ENCODE measurements around the gene TIGD1. TPM values are rescaled to one million over a fixed set of nuclear protein-coding genes. Genes with fewer than 3 reads are reported as not detected.

Gene TIGD1
- total RNA-seq, 4 donors from 2014 or later, result 4.6 to 16.3 (median 7.9) TPM

GRCh38 chr2:232545511-232546375, 4.6 kb downstream of the TIGD1 start:
- peaks cover 10% of the 10 kb centered on the region for H3K4me1 ChIP-seq
- H3K27ac ChIP-seq, result no peak overlapping the region
- peaks cover under 1% of the 10 kb centered on the region for H3K27me3 ChIP-seq
- H3K4me3 ChIP-seq, result no peak overlapping the region
- DNase-seq (ENCODE audit: low spot score in 2 of 2), result peak in 1 of 2 donors; percentile 72
- H3K36me3 ChIP-seq, result peaks cover 3% of the 10 kb centered on the region
- WGBS, result 93% methylated on average over 10 of the region's 17 CpGs
- H3K9me3 ChIP-seq, result no peaks in the 10 kb centered on the region
- TF ChIP-seq EP300 (IDR thresholded peaks at IDR 0.05) (no peak), POLR2AphosphoS5 (IDR thresholded peaks at IDR 0.05) (no peak), POLR2A (IDR thresholded peaks at IDR 0.05) (no peak)

GRCh38 chr2:232544674-232545073, 5.7 kb downstream of the TIGD1 start:
- TF ChIP-seq CTCF (IDR thresholded peaks at IDR 0.05) (no peak), EP300 (IDR thresholded peaks at IDR 0.05) (no peak), POLR2AphosphoS5 (IDR thresholded peaks at IDR 0.05) (no peak), POLR2A (IDR thresholded peaks at IDR 0.05) (no peak)
- H3K4me1 ChIP-seq, result peaks cover 7% of the 10 kb centered on the region
- no peak overlapping the region for H3K27ac ChIP-seq
- H3K4me3 ChIP-seq, result no peak overlapping the region
- peaks cover 11% of the 10 kb centered on the region for H3K27me3 ChIP-seq
- H3K36me3 ChIP-seq, result peaks cover 3% of the 10 kb centered on the region
- WGBS, result 94% methylated on average over 6 of the region's 6 CpGs
- H3K9me3 ChIP-seq, result no peaks in the 10 kb centered on the region
- peak in 1 of 2 donors; percentile 47 for DNase-seq (ENCODE audit: low spot score in 2 of 2)

GRCh38 chr2:232543928-232544631, 6.3 kb downstream of the TIGD1 start:
- Histone ChIP-seq H3K9me3 (no peaks in the 10 kb centered on the region), H3K36me3 (peaks cover 3% of the 10 kb centered on the region), H3K27ac (no peak overlapping the region), H3K27me3 (peaks cover 17% of the 10 kb centered on the region), H3K4me1 (peaks cover 5% of the 10 kb centered on the region), H3K4me3 (no peak overlapping the region)
- TF ChIP-seq POLR2A (IDR thresholded peaks at IDR 0.05) (no peak), POLR2AphosphoS5 (IDR thresholded peaks at IDR 0.05) (no peak), CTCF (IDR thresholded peaks at IDR 0.05) (no peak), EP300 (IDR thresholded peaks at IDR 0.05) (no peak)
- WGBS, result 97% methylated on average over 8 of the region's 19 CpGs
- DNase-seq (ENCODE audit: low spot score in 2 of 2), result peak in 1 of 2 donors; percentile 68

GRCh38 chr2:232543491-232543890, 6.9 kb downstream of the TIGD1 start:
- DNase-seq (ENCODE audit: low spot score in 2 of 2), result no peak
- no peaks in the 10 kb centered on the region for H3K9me3 ChIP-seq
- WGBS, result 91% methylated on average over 14 of the region's 14 CpGs
- no peak overlapping the region for H3K27ac ChIP-seq
- peaks cover 5% of the 10 kb centered on the region for H3K4me1 ChIP-seq
- H3K36me3 ChIP-seq, result peaks cover 3% of the 10 kb centered on the region
- no peak for TF ChIP-seq EP300 (IDR thresholded peaks at IDR 0.05)
- H3K27me3 ChIP-seq, result peaks cover 23% of the 10 kb centered on the region
- no peak overlapping the region for H3K4me3 ChIP-seq

GRCh38 chr2:232542715-232543467, 7.5 kb downstream of the TIGD1 start:
- Histone ChIP-seq H3K4me3 (no peak overlapping the region), H3K27ac (no peak overlapping the region), H3K36me3 (peaks cover 3% of the 10 kb centered on the region), H3K4me1 (peaks cover 5% of the 10 kb centered on the region), H3K27me3 (peaks cover 26% of the 10 kb centered on the region), H3K9me3 (no peaks in the 10 kb centered on the region)
- DNase-seq (ENCODE audit: low spot score in 2 of 2), result peak in 1 of 2 donors; percentile 70
- TF ChIP-seq CTCF (IDR thresholded peaks at IDR 0.05) (no peak), EP300 (IDR thresholded peaks at IDR 0.05) (no peak), POLR2AphosphoS5 (IDR thresholded peaks at IDR 0.05) (no peak), POLR2A (IDR thresholded peaks at IDR 0.05) (no peak)
- 84% methylated on average over 7 of the region's 20 CpGs for WGBS
